HEK293 (cell line): ENCODE data around the gene GRIK4.

Source experiments
- CTCF ChIP-seq: fragments of 450-650 bp; formaldehyde crosslinking; IDR thresholded peaks from 2 replicates; pipeline ENCODE4 v1.5.1; 2016; ENCODE audit warnings: missing biosample characterization, missing genetic modification characterization
- KLF1 ChIP-seq: fragments of 450-650 bp; formaldehyde crosslinking; IDR thresholded peaks from 2 replicates; pipeline ENCODE4 v1.5.1; 2016; ENCODE audit warnings: missing biosample characterization, missing genetic modification characterization
- PRDM2 ChIP-seq: fragments of 450-650 bp; formaldehyde crosslinking; IDR thresholded peaks from 2 replicates; pipeline ENCODE4 v1.5.1; 2016; ENCODE audit warnings: missing biosample characterization, missing genetic modification characterization, borderline replicate concordance
- REST ChIP-seq: fragments of 450-650 bp; formaldehyde crosslinking; IDR thresholded peaks from 2 replicates; pipeline ENCODE4 v1.5.1; 2016; ENCODE audit warnings: missing biosample characterization, missing genetic modification characterization
- ZNF580 ChIP-seq: fragments of 450-650 bp; formaldehyde crosslinking; IDR thresholded peaks from 2 replicates; pipeline ENCODE4 v1.5.1; 2016; ENCODE audit warnings: missing biosample characterization, missing genetic modification characterization
- ZNF645 ChIP-seq: fragments of 450-650 bp; formaldehyde crosslinking; IDR thresholded peaks from 2 replicates; pipeline ENCODE4; 2016; ENCODE audit warnings: missing biosample characterization, missing genetic modification characterization

- TF ChIP-seq ZNF580 (tag by site-specific recombination) (no peak), CTCF (tag by site-specific recombination) (no peak), ZNF645 (tag by site-specific recombination) (no peak), REST (tag by site-specific recombination) (no peak), PRDM2 (tag by site-specific recombination) (no peak), KLF1 (tag by site-specific recombination) (no peak)
Measured at GRCh38 chr11:120994091-120994859, 482.7 kb downstream of the GRIK4 start.
